Tibial nerve (tissue), 3 donors: ENCODE results near the gene UBE2L6.

ENCODE experiments used
- CTCF ChIP-seq, 5 experiments: fragments of 200-600 bp in 3 of 5; fragments of 450-650 bp in 2 of 5; sonication (generic) in 3 of 5; IDR thresholded peaks; one replicate each; pipeline ENCODE4 v1.5.1; 2016 to 2019; ENCODE audit warnings: antibody characterized with exemption in 5 of 5, mild to moderate bottlenecking in 3 of 5, moderate library complexity in 2 of 5
- POLR2A ChIP-seq, 2 donors: fragments of 450-650 bp; IDR thresholded peaks; one replicate each; pipeline ENCODE4 v1.6.1; 2017; ENCODE audit warnings: antibody characterized with exemption in 2 of 2, mild to moderate bottlenecking in 2 of 2, moderate library complexity in 2 of 2

- no peak for TF ChIP-seq CTCF (IDR thresholded peaks at IDR 0.05)
- no peak for TF ChIP-seq POLR2A (IDR thresholded peaks at IDR 0.05)
Observed at GRCh38 chr11:57551941-57552340, 15.5 kb downstream of the UBE2L6 start.
